CD4-positive, alpha-beta T cell treated with Interleukin-12 subunit alpha and Interleukin-12 subunit beta, for 1 hour (primary cell): ENCODE measurements around the gene CNNM3.
A peak's percentile ranks its signal among the peaks of the same experiment; 100 is the strongest.
"Not testable (repeated sequence)": the region's sequence is repeated elsewhere in the genome, so short reads cannot be mapped to it uniquely, and the experiment has no call there.

ENCODE experiments used
- DNase-seq: peaks from one replicate; pipeline ENCODE4 v3.0.0-alpha.2; 2020

The CNNM3 gene

GRCh38 chr2:96841701-96842495 lies 25.8 kb downstream of the CNNM3 start:
- DNase-seq = no peak

- DNase-seq = no peak
These were observed 26.5 kb downstream of the CNNM3 start for GRCh38 chr2:96842600-96842999.

GRCh38 chr2:96843538-96844268 lies 27.6 kb downstream of the CNNM3 start, which contains the start of gene ANKRD23:
ANKRD23 (minus strand) TSS chr2:96844021; CDS start chr2:96843992, 29 bp downstream.
- no peak for DNase-seq

GRCh38 chr2:96844405-96844808 lies 28.3 kb downstream of the CNNM3 start:
- DNase-seq = no peak

- DNase-seq = no peak
These were observed 30.8 kb downstream of the CNNM3 start for GRCh38 chr2:96846825-96847224.

GRCh38 chr2:96847586-96847985 lies 31.5 kb downstream of the CNNM3 start:
- DNase-seq = no peak

- no peak for DNase-seq
These were observed 32.2 kb downstream of the CNNM3 start for GRCh38 chr2:96848264-96848663.

GRCh38 chr2:96852667-96853066 lies 36.6 kb downstream of the CNNM3 start:
- no peak for DNase-seq

GRCh38 chr2:96853321-96853720 lies 37.3 kb downstream of the CNNM3 start:
- DNase-seq = no peak

- no peak for DNase-seq
These were observed 41.0 kb downstream of the CNNM3 start for GRCh38 chr2:96856776-96857666.

GRCh38 chr2:96857667-96858372 lies 41.8 kb downstream of the CNNM3 start, which contains the start of gene ANKRD39:
ANKRD39 (minus strand) TSS chr2:96858016; CDS start chr2:96857987, 29 bp downstream.
- peak; percentile 99 for DNase-seq

GRCh38 chr2:96859099-96859649 lies 43.1 kb downstream of the CNNM3 start:
- DNase-seq = no peak

GRCh38 chr2:96859681-96860064 lies 43.6 kb downstream of the CNNM3 start:
- DNase-seq = no peak

- peak; percentile 35 for DNase-seq
These were observed 44.3 kb downstream of the CNNM3 start for GRCh38 chr2:96860065-96861029.

- DNase-seq = no peak
These were observed 45.0 kb downstream of the CNNM3 start for GRCh38 chr2:96861074-96861473.

GRCh38 chr2:96863056-96863455 lies 47.0 kb downstream of the CNNM3 start:
- not testable (repeated sequence) for DNase-seq

- DNase-seq = no peak
These were observed 47.7 kb downstream of the CNNM3 start for GRCh38 chr2:96863575-96864342.

GRCh38 chr2:96864343-96865091 lies 48.4 kb downstream of the CNNM3 start:
- no peak for DNase-seq

GRCh38 chr2:96865654-96866053 lies 49.6 kb downstream of the CNNM3 start:
- no peak for DNase-seq
